ENCODE results near the gene CNTNAP2. TPM values are rescaled to one million over a fixed set of nuclear protein-coding genes. Genes with fewer than 3 reads are reported as not detected.
"Not testable (repeated sequence)": the region's sequence is repeated elsewhere in the genome, so short reads cannot be mapped to it uniquely, and the experiment has no call there.

The CNTNAP2 gene
- total RNA-seq, 2 experiments from 2014 or later, result not detected

GRCh38 chr7:148291799-148292198, 2175.2 kb downstream of the CNTNAP2 start:
- ATAC-seq (ENCODE audit: poor library complexity) (no peak), DNase-seq (no peak)
- H3K4me3 Mint-ChIP-seq, result no peak overlapping the region
- Histone ChIP-seq H3K4me1 (ENCODE audit: insufficient read depth, low read length) (no peaks in the 10 kb centered on the region), H3K27me3 (ENCODE audit: control insufficient read depth in 1 of 2, insufficient read depth in 2 of 2, low read length in 2 of 2) (no peaks in the 10 kb centered on the region), H3K9me3 (ENCODE audit: control insufficient read depth in 1 of 2, insufficient read depth in 1 of 2, low read length in 2 of 2) (no peaks in the 10 kb centered on the region), H3K4me3 (ENCODE audit: low read length) (no peak overlapping the region), H3K27ac (ENCODE audit: low read depth in 1 of 2, low read length in 2 of 2) (no peak overlapping the region), H3K36me3 (ENCODE audit: insufficient read depth, low read length) (no peaks in the 10 kb centered on the region)
- no peaks in the 10 kb centered on the region for H3K36me3 Mint-ChIP-seq (ENCODE audit: low read depth)
- no peaks in the 10 kb centered on the region for H3K9me3 Mint-ChIP-seq
- H3K4me1 Mint-ChIP-seq (ENCODE audit: low read depth), result no peaks in the 10 kb centered on the region
- intact Hi-C loops (cut with DNase I, micrococcal nuclease), result no loop called here
- ChIA-PET CTCF (no interaction called here), POLR2A (no interaction called here)
- H3K27ac Mint-ChIP-seq, result no peak overlapping the region
- H3K27me3 Mint-ChIP-seq, result peaks cover 5% of the 10 kb centered on the region
- TF ChIP-seq, protein P1, sequence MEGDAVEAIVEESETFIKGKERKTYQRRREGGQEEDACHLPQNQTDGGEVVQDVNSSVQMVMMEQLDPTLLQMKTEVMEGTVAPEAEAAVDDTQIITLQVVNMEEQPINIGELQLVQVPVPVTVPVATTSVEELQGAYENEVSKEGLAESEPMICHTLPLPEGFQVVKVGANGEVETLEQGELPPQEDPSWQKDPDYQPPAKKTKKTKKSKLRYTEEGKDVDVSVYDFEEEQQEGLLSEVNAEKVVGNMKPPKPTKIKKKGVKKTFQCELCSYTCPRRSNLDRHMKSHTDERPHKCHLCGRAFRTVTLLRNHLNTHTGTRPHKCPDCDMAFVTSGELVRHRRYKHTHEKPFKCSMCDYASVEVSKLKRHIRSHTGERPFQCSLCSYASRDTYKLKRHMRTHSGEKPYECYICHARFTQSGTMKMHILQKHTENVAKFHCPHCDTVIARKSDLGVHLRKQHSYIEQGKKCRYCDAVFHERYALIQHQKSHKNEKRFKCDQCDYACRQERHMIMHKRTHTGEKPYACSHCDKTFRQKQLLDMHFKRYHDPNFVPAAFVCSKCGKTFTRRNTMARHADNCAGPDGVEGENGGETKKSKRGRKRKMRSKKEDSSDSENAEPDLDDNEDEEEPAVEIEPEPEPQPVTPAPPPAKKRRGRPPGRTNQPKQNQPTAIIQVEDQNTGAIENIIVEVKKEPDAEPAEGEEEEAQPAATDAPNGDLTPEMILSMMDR (IDR thresholded peaks at IDR 0.05), result no peak

GRCh38 chr7:148296994-148297644, 2180.5 kb downstream of the CNTNAP2 start:
- ATAC-seq (ENCODE audit: poor library complexity) (no peak), DNase-seq (no peak)
- peaks cover 9% of the 10 kb centered on the region for H3K27me3 Mint-ChIP-seq
- H3K4me3 ChIP-seq (ENCODE audit: low read length), result no peak overlapping the region
- peaks cover 2% of the 10 kb centered on the region for H3K4me1 Mint-ChIP-seq (ENCODE audit: low read depth)
- H3K27ac ChIP-seq (ENCODE audit: low read depth in 1 of 2, low read length in 2 of 2), result no peak overlapping the region
- TF ChIP-seq, protein P1 (IDR thresholded peaks at IDR 0.05), result no peak
- no peaks in the 10 kb centered on the region for H3K36me3 Mint-ChIP-seq (ENCODE audit: low read depth)
- no peaks in the 10 kb centered on the region for H3K27me3 ChIP-seq (ENCODE audit: control insufficient read depth in 1 of 2, insufficient read depth in 2 of 2, low read length in 2 of 2)
- no peaks in the 10 kb centered on the region for H3K9me3 ChIP-seq (ENCODE audit: control insufficient read depth in 1 of 2, insufficient read depth in 1 of 2, low read length in 2 of 2)
- H3K4me3 Mint-ChIP-seq, result no peak overlapping the region
- no peaks in the 10 kb centered on the region for H3K9me3 Mint-ChIP-seq
- ChIA-PET CTCF (no interaction called here), POLR2A (no interaction called here)
- H3K27ac Mint-ChIP-seq, result no peak overlapping the region
- intact Hi-C loops (cut with DNase I, micrococcal nuclease), result no loop called here
- H3K36me3 ChIP-seq (ENCODE audit: insufficient read depth, low read length), result no peaks in the 10 kb centered on the region
- no peaks in the 10 kb centered on the region for H3K4me1 ChIP-seq (ENCODE audit: insufficient read depth, low read length)

DNA sequence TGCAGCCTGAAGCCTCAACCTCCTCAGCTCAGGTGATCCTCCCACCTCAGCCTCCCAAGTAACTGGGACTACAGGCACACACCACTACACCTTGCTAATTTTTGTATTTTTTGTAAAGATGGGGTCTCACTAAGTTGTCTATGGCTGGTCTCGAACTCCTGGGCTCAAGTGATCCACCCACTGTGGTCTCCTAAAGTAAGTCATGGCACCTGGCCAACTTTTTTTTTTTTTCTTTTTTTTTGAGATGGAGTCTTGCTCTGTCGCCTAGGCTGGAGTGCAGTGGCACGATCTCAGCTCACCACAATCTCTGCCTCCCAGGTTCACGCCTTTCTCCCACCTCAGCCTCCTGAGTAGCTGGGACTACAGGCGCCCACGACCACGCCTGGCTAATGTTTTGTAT, 2182.2 kb downstream of the CNTNAP2 start:
- H3K9me3 ChIP-seq (ENCODE audit: control insufficient read depth in 1 of 2, insufficient read depth in 1 of 2, low read length in 2 of 2); H3K36me3 Mint-ChIP-seq (ENCODE audit: low read depth); H3K27me3 Mint-ChIP-seq; H3K27ac ChIP-seq (ENCODE audit: low read depth in 1 of 2, low read length in 2 of 2); DNase-seq; CTCF ChIA-PET; H3K4me1 ChIP-seq (ENCODE audit: insufficient read depth, low read length); POLR2A ChIA-PET; H3K27me3 ChIP-seq (ENCODE audit: control insufficient read depth in 1 of 2, insufficient read depth in 2 of 2, low read length in 2 of 2); H3K36me3 ChIP-seq (ENCODE audit: insufficient read depth, low read length); H3K9me3 Mint-ChIP-seq; H3K4me3 ChIP-seq (ENCODE audit: low read length); H3K27ac Mint-ChIP-seq; ATAC-seq (ENCODE audit: poor library complexity); intact Hi-C loops (cut with DNase I, micrococcal nuclease); H3K4me3 Mint-ChIP-seq: not testable (repeated sequence)
- peaks cover 14% of the 10 kb centered on the region for H3K4me1 Mint-ChIP-seq (ENCODE audit: low read depth)

All from CD4-positive, alpha-beta T cell (primary cell).